Fibroblast of lung (primary cell): ENCODE data around the gene EVPL.

Experiments used
- EZH2 ChIP-seq: IDR thresholded peaks from 2 replicates; pipeline ENCODE4 v1.5.1; 2012; ENCODE audit warnings: low read length, control low read depth, mild to moderate bottlenecking; ENCODE audit errors: missing control alignments
- TF ChIP-seq, protein P1 (sequence below), 2 donors: IDR thresholded peaks in 1 of 2; conservative IDR thresholded peaks in 1 of 2; 1 replicate in 1 of 2; 2 replicates in 1 of 2; pipeline ENCODE4 v1.5.1; 2011 to 2012; ENCODE audit warnings: low read length in 2 of 2, control low read depth in 1 of 2, inconsistent platforms in 1 of 2, low read depth in 1 of 2, mild to moderate bottlenecking in 1 of 2

DNA sequence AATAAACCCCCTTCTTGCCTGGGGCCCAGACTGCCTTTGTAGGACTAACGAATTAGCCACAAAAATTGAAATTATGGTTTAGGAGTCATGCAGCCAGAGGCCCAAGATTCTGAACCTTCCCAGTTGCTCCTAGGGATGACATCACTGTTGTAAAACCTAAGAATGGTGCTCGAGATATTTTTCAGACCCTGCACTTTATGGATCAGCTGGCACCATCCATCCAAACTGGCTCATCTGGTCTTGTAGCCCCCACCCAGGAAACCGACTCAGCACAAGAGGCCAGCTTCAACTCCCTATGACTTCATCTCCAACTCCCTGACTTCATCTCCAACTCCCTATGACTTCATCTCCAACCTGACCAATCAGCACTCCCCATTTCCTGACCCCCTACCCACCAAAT lies 10.9 kb upstream of the EVPL start:
- TF ChIP-seq, protein P1, sequence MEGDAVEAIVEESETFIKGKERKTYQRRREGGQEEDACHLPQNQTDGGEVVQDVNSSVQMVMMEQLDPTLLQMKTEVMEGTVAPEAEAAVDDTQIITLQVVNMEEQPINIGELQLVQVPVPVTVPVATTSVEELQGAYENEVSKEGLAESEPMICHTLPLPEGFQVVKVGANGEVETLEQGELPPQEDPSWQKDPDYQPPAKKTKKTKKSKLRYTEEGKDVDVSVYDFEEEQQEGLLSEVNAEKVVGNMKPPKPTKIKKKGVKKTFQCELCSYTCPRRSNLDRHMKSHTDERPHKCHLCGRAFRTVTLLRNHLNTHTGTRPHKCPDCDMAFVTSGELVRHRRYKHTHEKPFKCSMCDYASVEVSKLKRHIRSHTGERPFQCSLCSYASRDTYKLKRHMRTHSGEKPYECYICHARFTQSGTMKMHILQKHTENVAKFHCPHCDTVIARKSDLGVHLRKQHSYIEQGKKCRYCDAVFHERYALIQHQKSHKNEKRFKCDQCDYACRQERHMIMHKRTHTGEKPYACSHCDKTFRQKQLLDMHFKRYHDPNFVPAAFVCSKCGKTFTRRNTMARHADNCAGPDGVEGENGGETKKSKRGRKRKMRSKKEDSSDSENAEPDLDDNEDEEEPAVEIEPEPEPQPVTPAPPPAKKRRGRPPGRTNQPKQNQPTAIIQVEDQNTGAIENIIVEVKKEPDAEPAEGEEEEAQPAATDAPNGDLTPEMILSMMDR (conservative IDR thresholded peaks at IDR 0.05 in 1 of 2, IDR thresholded peaks at IDR 0.05 in 1 of 2; ENCODE audit: low read depth in 1 of 2, low read length in 2 of 2) = no peak
- TF ChIP-seq EZH2 = no peak
